ENCODE measurements around the gene ARHGAP33. TPM values are rescaled to one million over a fixed set of nuclear protein-coding genes. Genes with fewer than 3 reads are reported as not detected.

ARHGAP33 gene
- total and polyA plus RNA-seq, 2 donors (not counting 1 experiment from before 2014, with no cell fraction given), result 0.58 to 2.3 TPM

GRCh38 chr19:35738887-35739229 is 36.5 kb upstream of the ARHGAP33 start:
- peaks cover 6% of the 10 kb centered on the region for H3K4me1 ChIP-seq (ENCODE audit: control insufficient read depth, extremely low read depth, insufficient read depth, low read length)
- H3K4me3 ChIP-seq (replicated peaks in 1 of 4; ENCODE audit: control extremely low read depth in 1 of 4, insufficient read depth in 1 of 4, low read depth in 3 of 4, low read length in 4 of 4), result no peak overlapping the region
- H3K9me3 ChIP-seq (ENCODE audit: control insufficient read depth, insufficient read depth, low read depth, low read length), result no peaks in the 10 kb centered on the region
- H3K27me3 ChIP-seq (ENCODE audit: control insufficient read depth, insufficient read depth, low read length), result no peaks in the 10 kb centered on the region
- no peaks in the 10 kb centered on the region for H3K79me2 ChIP-seq (ENCODE audit: control insufficient read depth, insufficient read depth, low read length)
- TF ChIP-seq EZH2 (IDR thresholded peaks at IDR 0.05; ENCODE audit: low read length, missing control alignments) (no peak), CTCF (conservative IDR thresholded peaks at IDR 0.05 in 1 of 2, IDR thresholded peaks at IDR 0.05 in 1 of 2; ENCODE audit: low read depth in 1 of 2, low read length in 2 of 2) (no peak)
- no peaks in the 10 kb centered on the region for H4K20me1 ChIP-seq (ENCODE audit: control insufficient read depth, extremely low read depth, insufficient read depth, low read length)
- no peak overlapping the region for H3K9ac ChIP-seq (ENCODE audit: insufficient read depth, low read length)
- H2AFZ ChIP-seq (ENCODE audit: low read length), result no peak overlapping the region
- H3K27ac ChIP-seq (ENCODE audit: insufficient read depth, low read length), result no peak overlapping the region
- H3K4me2 ChIP-seq (ENCODE audit: extremely low read depth, insufficient read depth, low read length), result no peak overlapping the region
- no peak for DNase-seq (ENCODE audit: low read depth in 2 of 2)
- H3K36me3 ChIP-seq (ENCODE audit: control insufficient read depth, insufficient read depth, low read length), result peaks cover 27% of the 10 kb centered on the region

- H2AFZ ChIP-seq (ENCODE audit: low read length), result no peak overlapping the region
- H3K9ac ChIP-seq (ENCODE audit: insufficient read depth, low read length), result peak overlapping the region; percentile 55
- H3K9me3 ChIP-seq (ENCODE audit: control insufficient read depth, insufficient read depth, low read depth, low read length), result no peaks in the 10 kb centered on the region
- H3K4me1 ChIP-seq (ENCODE audit: control insufficient read depth, extremely low read depth, insufficient read depth, low read length), result peaks cover 10% of the 10 kb centered on the region
- H3K4me2 ChIP-seq (ENCODE audit: extremely low read depth, insufficient read depth, low read length), result peak overlapping the region; percentile 71
- TF ChIP-seq EZH2 (IDR thresholded peaks at IDR 0.05; ENCODE audit: low read length, missing control alignments) (no peak), CTCF (conservative IDR thresholded peaks at IDR 0.05 in 1 of 2, IDR thresholded peaks at IDR 0.05 in 1 of 2; ENCODE audit: low read depth in 1 of 2, low read length in 2 of 2) (no peak)
- H4K20me1 ChIP-seq (ENCODE audit: control insufficient read depth, extremely low read depth, insufficient read depth, low read length), result no peaks in the 10 kb centered on the region
- peaks cover 22% of the 10 kb centered on the region for H3K36me3 ChIP-seq (ENCODE audit: control insufficient read depth, insufficient read depth, low read length)
- H3K4me3 ChIP-seq (replicated peaks in 1 of 4; ENCODE audit: control extremely low read depth in 1 of 4, insufficient read depth in 1 of 4, low read depth in 3 of 4, low read length in 4 of 4), result peak overlapping the region in 3 of 4 experiments; percentile 58 to 62 (median 59)
- H3K27ac ChIP-seq (ENCODE audit: insufficient read depth, low read length), result peak overlapping the region; percentile 79
- no peaks in the 10 kb centered on the region for H3K27me3 ChIP-seq (ENCODE audit: control insufficient read depth, insufficient read depth, low read length)
- H3K79me2 ChIP-seq (ENCODE audit: control insufficient read depth, insufficient read depth, low read length), result no peaks in the 10 kb centered on the region
- DNase-seq (ENCODE audit: low read depth in 2 of 2), result no peak
Measured at GRCh38 chr19:35739275-35740107, 35.9 kb upstream of the ARHGAP33 start.

- no peaks in the 10 kb centered on the region for H3K9me3 ChIP-seq (ENCODE audit: control insufficient read depth, insufficient read depth, low read depth, low read length)
- H3K9ac ChIP-seq (ENCODE audit: insufficient read depth, low read length), result peak overlapping the region; percentile 55
- H3K79me2 ChIP-seq (ENCODE audit: control insufficient read depth, insufficient read depth, low read length), result no peaks in the 10 kb centered on the region
- peaks cover 12% of the 10 kb centered on the region for H3K4me1 ChIP-seq (ENCODE audit: control insufficient read depth, extremely low read depth, insufficient read depth, low read length)
- no peak for TF ChIP-seq EZH2 (IDR thresholded peaks at IDR 0.05; ENCODE audit: low read length, missing control alignments)
- TF ChIP-seq CTCF (conservative IDR thresholded peaks at IDR 0.05 in 1 of 2, IDR thresholded peaks at IDR 0.05 in 1 of 2; ENCODE audit: low read depth in 1 of 2, low read length in 2 of 2), result no peak
- no peaks in the 10 kb centered on the region for H4K20me1 ChIP-seq (ENCODE audit: control insufficient read depth, extremely low read depth, insufficient read depth, low read length)
- H3K4me3 ChIP-seq (replicated peaks in 1 of 4; ENCODE audit: control extremely low read depth in 1 of 4, insufficient read depth in 1 of 4, low read depth in 3 of 4, low read length in 4 of 4), result peak overlapping the region; percentile 56 to 62 (median 58)
- H3K27ac ChIP-seq (ENCODE audit: insufficient read depth, low read length), result peak overlapping the region; percentile 79
- no peaks in the 10 kb centered on the region for H3K27me3 ChIP-seq (ENCODE audit: control insufficient read depth, insufficient read depth, low read length)
- DNase-seq (ENCODE audit: low read depth in 2 of 2), result no peak
- peaks cover 19% of the 10 kb centered on the region for H3K36me3 ChIP-seq (ENCODE audit: control insufficient read depth, insufficient read depth, low read length)
- peak overlapping the region; percentile 71 for H3K4me2 ChIP-seq (ENCODE audit: extremely low read depth, insufficient read depth, low read length)
- H2AFZ ChIP-seq (ENCODE audit: low read length), result peak overlapping the region; percentile 40
Measured at GRCh38 chr19:35740108-35740422, 35.3 kb upstream of the ARHGAP33 start.
